Natural killer cell (primary cell): ENCODE measurements around the gene SKI. TPM values are rescaled to one million over a fixed set of nuclear protein-coding genes. Genes with fewer than 3 reads are reported as not detected.

ENCODE experiments used
- ATAC-seq, 3 donors: fragments of 150-1000 bp in 2 of 3; fragments of 200-7000 bp in 1 of 3; cut with Tn5 transposase; 1 replicate in 1 of 3; 2 replicates in 2 of 3; pipeline ENCODE4 v1.10.0; 2021; ENCODE audit warnings: mild to moderate bottlenecking in 2 of 3, moderate library complexity in 2 of 3
- DNase-seq, 2 donors: peaks; one replicate each; pipeline versions ENCODE4 v3.0.0 to v3.0.0-alpha.2; 2013 to 2021; ENCODE audit warnings: mixed read lengths in 1 of 2
- H3K27ac ChIP-seq: one replicate; pipeline ENCODE4 v1.5.1; 2013; ENCODE audit warnings: mild to moderate bottlenecking, low read length
- H3K27me3 ChIP-seq: one replicate; pipeline ENCODE4 v1.6.1; 2013; ENCODE audit warnings: low read length; ENCODE audit not compliant: control insufficient read depth, insufficient read depth
- H3K36me3 ChIP-seq: one replicate; pipeline ENCODE4 v1.6.1; 2013; ENCODE audit warnings: low read length; ENCODE audit not compliant: control insufficient read depth, insufficient read depth
- H3K4me1 ChIP-seq: one replicate; pipeline ENCODE4 v1.6.1; 2013; ENCODE audit warnings: low read length; ENCODE audit not compliant: control insufficient read depth, insufficient read depth
- H3K4me3 ChIP-seq: one replicate; pipeline ENCODE4 v1.5.1; 2013; ENCODE audit warnings: low read length
- H3K9me3 ChIP-seq: one replicate; pipeline ENCODE4 v1.6.1; 2013; ENCODE audit warnings: low read length; ENCODE audit not compliant: control insufficient read depth, insufficient read depth
- H3K27ac Mint-ChIP-seq, 2 donors: one replicate each; pipeline ENCODE4 v1.8.0; 2022; ENCODE audit warnings: mild to moderate bottlenecking in 2 of 2, mixed read lengths in 2 of 2, moderate library complexity in 1 of 2
- H3K27me3 Mint-ChIP-seq, 2 donors: one replicate each; pipeline ENCODE4 v1.8.0; 2022; ENCODE audit warnings: low read depth in 2 of 2, mixed read lengths in 2 of 2
- H3K36me3 Mint-ChIP-seq: one replicate; pipeline ENCODE4 v1.8.0; 2022; ENCODE audit warnings: mixed read lengths
- H3K4me1 Mint-ChIP-seq, 2 donors: one replicate each; pipeline ENCODE4 v1.8.0; 2022; ENCODE audit warnings: mixed read lengths in 2 of 2
- H3K4me3 Mint-ChIP-seq: one replicate; pipeline ENCODE4 v1.8.0; 2022; ENCODE audit warnings: mild to moderate bottlenecking, moderate library complexity, mixed read lengths
- H3K9me3 Mint-ChIP-seq, 2 donors: one replicate each; pipeline ENCODE4 v1.8.0; 2022; ENCODE audit warnings: mixed read lengths in 2 of 2
- WGBS: methylation state at CpG from one replicate; pipeline ENCODE4 v1.1.7; 2013; ENCODE audit warnings: missing lambda C conversion rate; ENCODE audit not compliant: insufficient coverage; 5-methylcytosine and 5-hydroxymethylcytosine counted together
- intact Hi-C: fragments of 100-400 bp; cut with micrococcal nuclease; formaldehyde crosslinking; loops from one replicate; pipeline ENCODE4 v1.14.2; 2022
- total RNA-seq, 4 donors: library from RNA; stranded (reverse); fragments of 120-200 nt in 1 of 4; gene quantifications; one replicate each; pipeline versions ENCODE4 v1.2.3 to v1.2.4, GENCODE V29; 2013 to 2022
- TF ChIP-seq, protein P1 (sequence below): fragments of 200-600 bp; IDR thresholded peaks from one replicate; pipeline ENCODE4 v1.8.0; 2022; ENCODE audit warnings: antibody characterized with exemption

Gene SKI
- total RNA-seq, 3 donors from 2014 or later (not counting 1 experiment from before 2014, with no cell fraction given) = 96.9 to 145 (median 140) TPM

DNA sequence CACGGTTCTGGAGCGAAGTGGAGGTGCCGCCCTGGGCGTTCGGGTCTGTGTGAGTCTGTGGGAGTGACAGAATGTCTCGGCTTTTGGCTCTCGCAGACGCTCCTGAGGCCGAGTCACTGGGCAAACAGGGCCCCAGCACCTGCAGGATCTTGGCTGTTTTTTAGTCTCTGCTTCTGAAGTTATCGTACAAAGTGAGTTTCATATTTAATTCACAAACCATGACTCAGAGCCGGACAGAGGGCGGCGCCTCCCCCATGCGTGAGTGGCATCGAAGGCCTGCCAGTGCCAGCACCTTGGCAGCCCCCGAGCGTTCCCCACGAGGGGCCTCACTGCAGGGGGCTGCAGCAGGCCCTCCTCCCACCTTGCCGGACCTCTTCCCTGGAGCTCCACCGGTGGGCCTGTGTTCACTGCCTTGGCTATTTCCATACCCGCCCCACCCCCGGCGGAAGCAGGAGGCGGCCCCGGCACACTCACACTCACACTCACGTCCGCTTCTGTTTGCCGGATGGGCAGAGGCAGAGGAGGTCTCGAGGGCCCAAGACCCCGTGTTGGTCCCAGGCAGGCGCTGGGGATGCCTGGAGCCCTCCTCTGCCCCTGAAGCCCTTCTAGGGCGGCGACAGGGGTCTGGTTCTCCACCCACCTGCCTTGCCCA is 106.9 kb downstream of the SKI start:
- no peaks in the 10 kb centered on the region for H3K4me1 ChIP-seq
- H3K27ac ChIP-seq = no peak overlapping the region
- Mint-ChIP-seq H3K9me3 (no peaks in the 10 kb centered on the region), H3K4me1 (no peaks in the 10 kb centered on the region), H3K27ac (no peak overlapping the region), H3K36me3 (no peaks in the 10 kb centered on the region), H3K4me3 (no peak overlapping the region), H3K27me3 (no peaks in the 10 kb centered on the region)
- 84% methylated on average over 33 of the region's 33 CpGs for WGBS
- H3K9me3 ChIP-seq = no peaks in the 10 kb centered on the region
- no peak for DNase-seq
- no peak for ATAC-seq
- intact Hi-C loops = no loop called here
- no peak overlapping the region for H3K4me3 ChIP-seq
- H3K27me3 ChIP-seq = no peaks in the 10 kb centered on the region
- H3K36me3 ChIP-seq = no peaks in the 10 kb centered on the region
- TF ChIP-seq, protein P1, sequence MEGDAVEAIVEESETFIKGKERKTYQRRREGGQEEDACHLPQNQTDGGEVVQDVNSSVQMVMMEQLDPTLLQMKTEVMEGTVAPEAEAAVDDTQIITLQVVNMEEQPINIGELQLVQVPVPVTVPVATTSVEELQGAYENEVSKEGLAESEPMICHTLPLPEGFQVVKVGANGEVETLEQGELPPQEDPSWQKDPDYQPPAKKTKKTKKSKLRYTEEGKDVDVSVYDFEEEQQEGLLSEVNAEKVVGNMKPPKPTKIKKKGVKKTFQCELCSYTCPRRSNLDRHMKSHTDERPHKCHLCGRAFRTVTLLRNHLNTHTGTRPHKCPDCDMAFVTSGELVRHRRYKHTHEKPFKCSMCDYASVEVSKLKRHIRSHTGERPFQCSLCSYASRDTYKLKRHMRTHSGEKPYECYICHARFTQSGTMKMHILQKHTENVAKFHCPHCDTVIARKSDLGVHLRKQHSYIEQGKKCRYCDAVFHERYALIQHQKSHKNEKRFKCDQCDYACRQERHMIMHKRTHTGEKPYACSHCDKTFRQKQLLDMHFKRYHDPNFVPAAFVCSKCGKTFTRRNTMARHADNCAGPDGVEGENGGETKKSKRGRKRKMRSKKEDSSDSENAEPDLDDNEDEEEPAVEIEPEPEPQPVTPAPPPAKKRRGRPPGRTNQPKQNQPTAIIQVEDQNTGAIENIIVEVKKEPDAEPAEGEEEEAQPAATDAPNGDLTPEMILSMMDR = no peak

DNA sequence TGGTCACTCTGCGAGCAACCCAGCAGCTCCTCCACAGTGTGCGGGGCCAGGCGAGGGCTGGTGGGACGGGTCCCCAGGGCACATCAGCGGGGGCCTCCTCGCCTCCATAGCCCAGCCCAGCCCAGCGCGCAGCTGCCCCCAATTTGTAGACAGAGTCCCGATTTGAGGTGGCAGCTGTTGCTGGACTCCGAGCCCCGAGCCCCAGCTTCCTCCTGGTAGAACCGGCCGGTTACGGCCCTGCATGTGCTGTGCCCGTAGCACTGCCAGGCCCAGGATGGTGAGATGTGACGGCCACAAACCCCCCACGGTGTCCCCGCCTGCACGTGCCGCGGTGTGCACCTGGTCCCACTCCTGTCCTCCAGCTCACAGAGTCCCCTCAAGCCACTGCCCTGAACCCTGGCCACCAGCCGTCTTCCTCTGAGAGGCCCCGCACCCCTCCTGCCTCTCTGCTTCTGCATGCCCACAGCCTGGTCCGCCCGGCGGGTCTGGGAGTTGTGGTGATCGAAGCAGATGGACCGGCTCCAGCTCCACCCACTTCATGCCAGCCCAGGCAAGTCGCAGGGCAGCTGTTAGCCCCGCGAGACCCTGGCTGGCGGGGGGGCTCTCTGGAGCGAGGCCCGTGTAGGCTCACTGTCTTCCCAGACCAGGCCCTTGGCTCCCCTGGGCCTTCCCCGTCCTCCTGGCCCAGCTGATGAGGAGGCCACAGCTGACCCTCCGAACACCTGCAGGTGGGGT is 107.8 kb downstream of the SKI start:
- no peaks in the 10 kb centered on the region for H3K36me3 Mint-ChIP-seq

DNA sequence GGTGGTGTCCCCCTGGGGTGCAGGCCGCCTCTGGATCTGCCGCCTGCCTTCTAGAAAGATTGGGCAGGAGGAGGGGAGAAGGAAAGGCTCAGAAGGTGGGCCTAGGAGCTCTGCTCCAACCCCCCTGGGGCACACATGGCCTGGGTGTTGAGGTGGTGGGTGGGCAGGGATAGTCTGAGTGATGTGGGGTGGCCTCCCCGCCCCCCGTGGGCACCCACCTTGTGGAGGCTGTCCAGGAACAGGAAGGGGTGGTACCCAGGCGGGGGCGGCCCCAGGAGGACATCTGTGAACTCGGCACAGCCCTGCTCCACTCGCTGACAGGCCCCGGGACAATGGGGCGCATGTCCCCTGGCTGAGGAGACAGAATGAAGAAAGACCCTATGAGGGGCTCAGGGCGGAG is 108.4 kb downstream of the SKI start:
- H3K4me1 Mint-ChIP-seq = no peaks in the 10 kb centered on the region
- Histone ChIP-seq H3K9me3 (no peaks in the 10 kb centered on the region), H3K27ac (no peak overlapping the region), H3K36me3 (no peaks in the 10 kb centered on the region), H3K27me3 (no peaks in the 10 kb centered on the region), H3K4me3 (no peak overlapping the region), H3K4me1 (no peaks in the 10 kb centered on the region)
- no peaks in the 10 kb centered on the region for H3K36me3 Mint-ChIP-seq
- ATAC-seq = no peak
- no peak for DNase-seq
- no peaks in the 10 kb centered on the region for H3K9me3 Mint-ChIP-seq
- WGBS = 75% methylated on average over 11 of the region's 11 CpGs
- H3K27me3 Mint-ChIP-seq = no peaks in the 10 kb centered on the region
- TF ChIP-seq, protein P1 = no peak
- no peak overlapping the region for H3K4me3 Mint-ChIP-seq
- intact Hi-C loops = no loop called here
- H3K27ac Mint-ChIP-seq = no peak overlapping the region

More for the DNA sequence above, 107.8 kb downstream of the SKI start:
- Mint-ChIP-seq H3K4me3 (no peak overlapping the region), H3K4me1 (no peaks in the 10 kb centered on the region), H3K9me3 (no peaks in the 10 kb centered on the region), H3K27ac (no peak overlapping the region), H3K27me3 (no peaks in the 10 kb centered on the region)
- ATAC-seq (no peak), DNase-seq (no peak)
- no peaks in the 10 kb centered on the region for H3K36me3 ChIP-seq
- H3K4me3 ChIP-seq = no peak overlapping the region
- TF ChIP-seq, protein P1 = no peak
- intact Hi-C loops = no loop called here
- no peaks in the 10 kb centered on the region for H3K4me1 ChIP-seq
- WGBS = 93% methylated on average over 36 of the region's 36 CpGs
- no peaks in the 10 kb centered on the region for H3K27me3 ChIP-seq
- no peaks in the 10 kb centered on the region for H3K9me3 ChIP-seq
- H3K27ac ChIP-seq = no peak overlapping the region
